Thyroid gland (tissue), 4 donors: ENCODE measurements around the gene HOXD12. TPM values are rescaled to one million over a fixed set of nuclear protein-coding genes. Genes with fewer than 3 reads are reported as not detected.

ENCODE experiments used
- DNase-seq, 2 donors: peaks; one replicate each; pipeline ENCODE4 v3.0.0-alpha.2; 2019
- H3K27ac ChIP-seq, 3 donors: fragments of 200-600 bp; sonication (generic); 1 replicate in 2 of 3; 2 replicates in 1 of 3; pipeline ENCODE4 v1.5.1; 2016 to 2019; ENCODE audit warnings: mild to moderate bottlenecking in 1 of 3, moderate library complexity in 1 of 3
- H3K27me3 ChIP-seq: fragments of 200-600 bp; sonication (generic); one replicate; pipeline ENCODE4 v1.5.1; 2019
- H3K36me3 ChIP-seq, 2 donors: fragments of 200-600 bp; sonication (generic); one replicate each; pipeline ENCODE4 v1.5.1; 2016 to 2019
- H3K4me1 ChIP-seq, 2 donors: fragments of 200-600 bp; sonication (generic); one replicate each; pipeline ENCODE4 v1.5.1; 2017 to 2019
- H3K4me3 ChIP-seq, 3 donors: fragments of 200-600 bp; sonication (generic); replicated peaks in 1 of 3; 1 replicate in 2 of 3; 2 replicates in 1 of 3; pipeline ENCODE4 v1.5.1; 2016; ENCODE audit warnings: mild to moderate bottlenecking in 1 of 3
- H3K9me3 ChIP-seq: fragments of 200-600 bp; sonication (generic); one replicate; pipeline ENCODE4 v1.5.1; 2017
- CTCF ChIP-seq, 6 experiments: fragments of 200-600 bp in 3 of 6; fragments of 450-650 bp in 3 of 6; sonication (generic) in 3 of 6; IDR thresholded peaks; one replicate each; pipeline ENCODE4 v1.5.1; 2016 to 2019; ENCODE audit warnings: antibody characterized with exemption in 6 of 6, mild to moderate bottlenecking in 2 of 6, inconsistent platforms in 1 of 6, moderate library complexity in 1 of 6
- POLR2A ChIP-seq, 2 donors: fragments of 450-650 bp; IDR thresholded peaks; one replicate each; pipeline ENCODE4 v1.6.1; 2017; ENCODE audit warnings: antibody characterized with exemption in 2 of 2, mild to moderate bottlenecking in 2 of 2, moderate library complexity in 1 of 2
- WGBS, 2 donors: methylation state at CpG; one replicate each; pipeline ENCODE4 v1.1.5; 2017; 5-methylcytosine and 5-hydroxymethylcytosine counted together
- intact Hi-C: fragments of 100-400 bp; cut with DNase I; formaldehyde crosslinking; loops from one replicate; pipeline ENCODE4 v1.15.1; 2023
- total RNA-seq, 4 donors: library from RNA; depleted of rRNA; stranded (reverse); fragments of >200 nt; gene quantifications; one replicate each; pipeline ENCODE4 v1.2.3, GENCODE V29; 2016

Gene HOXD12
- total RNA-seq, 4 donors from 2014 or later, result not detected

GRCh38 chr2:176094349-176094748 is 5.2 kb upstream of the HOXD12 start:
- Histone ChIP-seq H3K27ac (no peak overlapping the region), H3K27me3 (peaks cover 88% of the 10 kb centered on the region), H3K36me3 (no peaks in the 10 kb centered on the region), H3K4me1 (peaks cover 9 to 33% of the 10 kb centered on the region in 2 donors), H3K9me3 (no peaks in the 10 kb centered on the region), H3K4me3 (no peak overlapping the region)
- intact Hi-C loops, result loop anchor here (10.0 kb wide), 1 partner anchor 410 kb away; no protein-coding TSS in a partner anchor
- TF ChIP-seq POLR2A (IDR thresholded peaks at IDR 0.05) (no peak), CTCF (IDR thresholded peaks at IDR 0.05) (no peak)
- 7 to 9% methylated on average over 12 of the region's 12 CpGs for WGBS, 2 donors
- no peak for DNase-seq

GRCh38 chr2:176095421-176095820 is 4.2 kb upstream of the HOXD12 start:
- intact Hi-C loops, result loop anchor here (10.0 kb wide), 1 partner anchor 411 kb away; no protein-coding TSS in a partner anchor
- peaks cover 89% of the 10 kb centered on the region for H3K27me3 ChIP-seq
- peaks cover 9 to 38% of the 10 kb centered on the region in 2 donors for H3K4me1 ChIP-seq

GRCh38 chr2:176096243-176096985 is 3.2 kb upstream of the HOXD12 start:
- no peak for DNase-seq

More at GRCh38 chr2:176095421-176095820, 4.2 kb upstream of the HOXD12 start:
- DNase-seq, result no peak
- TF ChIP-seq CTCF (IDR thresholded peaks at IDR 0.05), result no peak
- no peak for TF ChIP-seq POLR2A (IDR thresholded peaks at IDR 0.05)
- Histone ChIP-seq H3K36me3 (no peaks in the 10 kb centered on the region), H3K9me3 (no peaks in the 10 kb centered on the region), H3K27ac (no peak overlapping the region), H3K4me3 (no peak overlapping the region)
- 15 to 16% methylated on average over 5 of the region's 5 CpGs for WGBS, 2 donors

GRCh38 chr2:176096986-176097819 is 2.4 kb upstream of the HOXD12 start:
- peaks cover 90% of the 10 kb centered on the region for H3K27me3 ChIP-seq
- H3K36me3 ChIP-seq, result no peaks in the 10 kb centered on the region
- H3K4me3 ChIP-seq, result no peak overlapping the region
- intact Hi-C loops, result loop anchor here (10.0 kb wide), 1 partner anchor 412 kb away; no protein-coding TSS in a partner anchor
- TF ChIP-seq CTCF (IDR thresholded peaks at IDR 0.05), result peak; percentile 15 to 76 (median 61)
- TF ChIP-seq POLR2A (IDR thresholded peaks at IDR 0.05), result no peak
- peak; percentile 53 to 70 for DNase-seq
- no peaks in the 10 kb centered on the region for H3K9me3 ChIP-seq
- peaks cover 9 to 36% of the 10 kb centered on the region in 2 donors for H3K4me1 ChIP-seq
- WGBS, 2 donors, result 4% methylated on average over 19 to 31 of the region's 45 CpGs
- no peak overlapping the region for H3K27ac ChIP-seq

More at GRCh38 chr2:176096243-176096985, 3.2 kb upstream of the HOXD12 start:
- peaks cover 92% of the 10 kb centered on the region for H3K27me3 ChIP-seq
- H3K4me3 ChIP-seq, result no peak overlapping the region
- no peaks in the 10 kb centered on the region for H3K9me3 ChIP-seq
- TF ChIP-seq CTCF (IDR thresholded peaks at IDR 0.05) (no peak), POLR2A (IDR thresholded peaks at IDR 0.05) (no peak)
- 10 to 12% methylated on average over 16 of the region's 16 CpGs for WGBS, 2 donors
- H3K4me1 ChIP-seq, result peaks cover 9 to 38% of the 10 kb centered on the region in 2 donors
- H3K36me3 ChIP-seq, result no peaks in the 10 kb centered on the region
- H3K27ac ChIP-seq, result no peak overlapping the region
- intact Hi-C loops, result loop anchor here (10.0 kb wide), 1 partner anchor 412 kb away; no protein-coding TSS in a partner anchor
